Bone marrow (tissue), 2 donors: ENCODE measurements around the gene CLDN10.

ENCODE experiments used
- DNase-seq, 2 donors: peaks; one replicate each; lab custom pipeline; 2025; lab: John Stamatoyannopoulos, UW

CLDN10 gene

DNA sequence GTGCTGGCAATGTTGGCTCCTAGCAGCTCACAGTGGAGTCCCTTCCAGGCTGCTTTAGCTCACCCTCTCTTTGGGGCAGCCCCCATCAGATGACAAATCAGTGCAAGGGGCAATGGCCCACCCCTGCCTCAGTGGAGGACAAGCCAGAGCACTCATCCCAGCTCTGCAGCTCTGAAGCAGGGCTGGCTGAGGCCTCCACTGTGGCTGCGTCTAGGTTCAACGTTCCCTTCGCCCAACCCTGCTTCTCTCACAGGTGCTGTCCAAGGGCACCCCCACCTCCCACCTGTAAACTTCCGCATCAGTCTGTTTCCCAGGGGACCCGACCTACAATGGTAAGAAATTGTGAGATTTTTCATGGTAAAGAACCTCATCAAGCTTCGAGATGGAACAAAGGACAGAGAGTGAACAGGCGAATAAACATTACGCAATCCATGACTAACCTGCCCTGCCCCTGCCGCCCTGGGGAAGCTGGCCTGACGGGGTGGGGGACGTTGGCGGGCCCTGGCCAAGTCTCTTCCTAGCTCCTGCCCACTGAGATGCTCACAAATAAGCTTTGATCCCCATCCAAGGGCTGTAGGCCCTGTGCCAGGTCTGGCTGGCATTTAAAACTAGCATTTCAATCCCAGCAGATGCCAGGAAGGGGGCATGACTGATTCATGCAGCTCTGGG lies 51.5 kb downstream of the CLDN10 start:
- DNase-seq = no peak

DNA sequence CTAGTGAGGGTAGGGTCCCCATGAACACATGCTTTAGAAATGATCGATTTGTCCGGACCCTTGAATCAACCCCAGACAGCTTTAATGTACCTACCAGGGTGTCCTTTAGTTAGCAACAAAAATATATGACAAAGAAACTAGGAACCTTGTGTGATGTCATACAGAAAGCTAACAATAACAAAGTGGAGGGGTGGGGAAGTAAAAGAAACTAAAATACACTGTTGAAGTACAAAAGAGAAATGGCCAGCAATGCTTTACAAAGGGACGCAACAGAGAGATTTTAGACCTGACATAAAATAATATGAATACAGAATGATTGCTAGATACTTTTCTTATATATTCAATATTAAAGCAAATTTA lies 52.0 kb downstream of the CLDN10 start:
- no peak for DNase-seq

DNA sequence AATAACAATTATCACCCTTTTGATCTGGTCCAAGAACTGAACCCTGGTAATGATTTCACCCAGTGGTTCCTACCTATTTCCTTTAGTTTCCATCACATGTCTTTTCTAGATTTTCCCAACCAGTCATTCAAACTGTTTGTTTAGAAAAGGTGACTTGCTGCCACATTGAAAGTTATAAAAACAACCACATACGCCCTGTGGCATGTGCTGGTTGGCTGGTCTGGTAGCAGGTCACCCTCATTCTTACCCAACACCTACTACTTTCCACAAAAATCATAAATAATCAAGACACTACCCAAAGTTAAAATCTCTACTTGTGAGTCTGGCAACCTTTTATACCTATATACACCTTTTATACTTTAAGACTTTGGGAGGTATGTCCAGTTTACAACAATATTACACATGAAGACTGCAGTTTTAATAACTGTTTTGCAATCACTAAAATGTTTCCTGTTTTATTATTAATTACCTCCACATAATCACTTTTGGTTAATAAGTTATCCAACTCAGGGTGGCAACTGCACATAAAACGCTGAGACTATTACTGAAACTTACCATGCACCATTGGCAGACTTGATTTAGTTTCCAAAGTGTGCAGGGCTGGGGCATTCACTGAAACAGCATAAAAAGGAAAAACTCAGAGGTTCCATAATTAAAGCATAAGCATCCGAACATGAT lies 53.1 kb downstream of the CLDN10 start:
- DNase-seq = no peak

DNA sequence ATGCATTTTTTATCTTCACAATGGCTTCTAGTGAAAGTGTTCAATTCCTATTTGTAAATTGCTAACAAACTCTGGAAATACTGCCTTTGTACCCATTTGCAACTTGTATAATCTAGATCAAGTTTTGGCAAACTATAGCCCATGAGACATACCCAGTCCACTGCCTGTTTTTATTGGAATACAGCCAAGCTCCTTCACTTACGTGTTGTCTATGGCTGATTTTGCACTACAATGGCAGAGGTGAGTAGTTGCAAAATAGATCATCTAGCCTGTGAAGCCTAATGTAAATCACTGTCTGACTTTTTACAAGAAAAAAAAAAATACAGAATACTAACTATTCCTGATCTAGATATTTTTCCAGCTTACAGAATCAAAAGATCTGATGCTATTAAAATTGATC lies 54.8 kb downstream of the CLDN10 start:
- DNase-seq = no peak

DNA sequence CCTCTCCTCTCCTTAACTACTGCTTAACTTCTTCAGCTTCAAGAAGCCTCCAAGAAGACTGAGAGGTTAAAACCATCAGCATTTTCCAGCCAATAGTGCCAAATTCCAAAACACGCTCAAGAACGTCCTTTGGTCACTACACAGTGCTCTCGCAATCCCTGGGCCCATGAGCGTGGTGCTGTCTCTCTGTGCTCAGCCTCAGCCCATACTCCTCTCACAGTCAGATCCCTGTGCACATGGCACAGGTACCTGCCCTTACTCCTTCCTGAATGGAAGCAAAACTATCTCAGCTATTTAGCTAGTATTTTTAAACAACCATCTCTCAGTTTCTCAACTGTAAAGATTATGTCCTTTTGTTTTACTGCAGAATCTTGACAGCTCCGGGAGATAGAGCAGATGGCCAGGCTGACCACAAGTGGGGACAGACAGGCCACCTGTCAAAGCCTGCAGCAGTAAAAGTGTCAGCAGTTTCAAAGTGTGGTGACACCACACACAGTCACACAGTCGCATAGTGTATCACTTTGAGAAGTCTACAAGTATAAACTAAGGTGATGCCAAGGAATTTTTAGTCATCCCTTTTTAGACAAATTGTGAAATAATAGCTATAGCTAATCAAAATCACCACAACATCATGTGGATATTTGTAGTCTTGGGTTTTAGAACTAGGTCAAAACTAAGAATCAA lies 56.3 kb downstream of the CLDN10 start:
- no peak for DNase-seq

DNA sequence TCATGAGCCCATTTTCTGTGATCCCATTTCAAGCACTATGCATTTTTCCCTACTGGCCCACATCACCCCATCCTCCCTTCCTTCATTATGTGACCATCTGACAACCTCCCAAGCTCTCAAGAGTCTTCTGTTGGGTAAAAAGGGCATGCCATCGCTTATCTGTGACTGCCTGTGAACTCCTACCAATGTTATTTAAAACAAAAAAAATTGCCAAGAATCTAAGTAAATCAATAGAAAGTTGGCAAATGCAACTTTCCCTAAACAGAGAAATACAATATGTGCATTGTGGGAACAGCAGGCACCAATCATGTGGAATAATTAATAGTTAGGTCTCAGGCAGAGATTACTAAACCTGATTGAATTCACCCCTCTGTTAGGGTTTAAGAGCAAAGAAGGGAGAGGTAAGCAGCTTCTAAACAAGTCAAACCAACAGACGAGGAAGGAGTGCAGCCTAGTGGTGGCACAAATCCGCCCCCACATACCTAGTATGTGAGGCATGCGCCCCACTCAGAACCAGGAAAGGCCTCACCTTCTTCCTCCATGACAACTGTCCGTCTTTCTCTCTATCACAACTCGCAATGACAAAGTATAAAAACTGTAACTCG lies 62.2 kb downstream of the CLDN10 start:
- no peak for DNase-seq

DNA sequence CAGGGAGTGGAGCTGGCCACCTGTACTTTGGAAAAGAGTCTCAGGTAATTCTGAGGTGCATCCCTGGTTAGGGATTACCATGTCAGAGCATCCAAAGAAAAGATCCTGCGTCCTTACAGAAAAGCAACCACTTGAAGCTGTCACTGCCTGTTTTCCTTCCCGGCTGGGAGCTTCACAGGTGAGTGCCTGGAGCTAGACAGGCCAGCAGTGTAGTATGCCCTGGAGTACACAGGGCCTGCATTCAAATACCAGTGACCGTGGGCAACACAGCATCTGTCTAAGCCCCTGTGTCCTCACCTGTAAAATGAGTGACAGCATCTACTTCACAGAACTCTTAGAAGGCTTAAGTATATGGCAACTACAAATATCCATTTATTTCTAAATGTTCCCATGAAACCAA lies 63.0 kb downstream of the CLDN10 start:
- DNase-seq = no peak

DNA sequence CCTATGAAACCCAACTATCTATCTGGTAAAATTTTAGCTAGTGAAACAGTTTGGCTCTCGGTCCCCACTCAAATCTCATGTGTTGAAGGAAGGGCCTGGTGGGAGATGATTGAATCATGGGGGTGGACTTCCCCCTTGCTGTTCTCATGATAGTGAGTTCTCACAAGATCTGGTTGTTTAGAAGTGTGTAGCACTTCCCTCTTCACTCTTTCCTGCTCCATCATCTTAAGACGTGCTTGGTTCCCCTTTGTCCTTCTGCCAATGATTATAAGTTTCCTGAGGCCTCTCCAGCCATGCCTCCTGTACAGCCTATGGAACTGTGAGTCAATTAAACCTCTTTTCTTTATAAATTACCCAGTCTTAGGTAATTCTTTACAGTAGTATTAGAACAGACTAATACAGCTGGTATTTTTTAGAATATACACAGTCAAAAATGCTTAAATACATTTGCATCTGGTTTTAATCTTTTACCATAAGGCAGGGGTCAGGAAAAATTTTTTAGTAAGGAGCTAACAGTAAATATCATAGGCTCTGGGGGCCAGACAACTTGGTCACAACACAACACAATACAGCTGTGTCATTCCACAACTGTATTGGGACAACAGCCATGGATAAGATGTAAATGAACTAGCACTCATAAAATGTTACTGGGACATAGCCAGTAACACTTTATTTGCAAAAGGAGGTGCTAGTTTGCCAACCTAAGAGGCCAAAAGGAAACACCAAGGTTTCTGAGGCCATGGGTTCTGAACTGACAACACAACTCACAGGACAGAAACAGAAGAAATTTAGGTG lies 67.7 kb downstream of the CLDN10 start:
- no peak for DNase-seq

DNA sequence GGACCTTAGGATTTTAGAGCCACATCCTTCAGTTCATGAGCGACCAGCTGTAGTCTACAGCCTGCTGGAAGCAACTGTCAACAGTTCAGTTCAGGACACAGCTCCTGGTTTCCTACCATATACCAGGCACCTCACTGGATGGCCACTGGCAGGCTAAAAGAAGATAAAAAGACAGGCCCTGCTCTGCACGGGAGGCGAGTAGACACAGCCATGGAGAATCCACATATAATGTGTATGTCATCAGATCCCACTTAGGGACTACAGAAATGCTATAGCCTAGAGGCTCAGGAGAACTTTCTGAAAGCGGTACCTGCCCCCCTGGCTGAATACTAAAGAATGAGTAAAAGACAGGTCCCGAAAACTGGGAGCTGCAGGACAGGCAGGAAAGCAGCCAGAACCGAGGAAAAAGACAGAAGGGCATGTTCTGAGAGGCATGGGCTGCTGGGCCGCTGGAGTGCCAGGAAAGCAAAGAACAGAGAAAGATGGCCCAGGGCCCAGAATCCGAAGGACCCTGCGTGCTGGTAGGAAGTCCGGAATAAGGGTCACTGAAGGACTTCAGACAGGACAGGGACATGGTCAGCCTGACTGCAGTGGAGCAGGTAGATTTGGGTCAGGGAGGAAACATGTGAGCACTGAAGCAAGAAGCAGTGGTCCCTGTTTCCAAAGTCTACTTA lies 68.4 kb downstream of the CLDN10 start:
- DNase-seq = no peak

DNA sequence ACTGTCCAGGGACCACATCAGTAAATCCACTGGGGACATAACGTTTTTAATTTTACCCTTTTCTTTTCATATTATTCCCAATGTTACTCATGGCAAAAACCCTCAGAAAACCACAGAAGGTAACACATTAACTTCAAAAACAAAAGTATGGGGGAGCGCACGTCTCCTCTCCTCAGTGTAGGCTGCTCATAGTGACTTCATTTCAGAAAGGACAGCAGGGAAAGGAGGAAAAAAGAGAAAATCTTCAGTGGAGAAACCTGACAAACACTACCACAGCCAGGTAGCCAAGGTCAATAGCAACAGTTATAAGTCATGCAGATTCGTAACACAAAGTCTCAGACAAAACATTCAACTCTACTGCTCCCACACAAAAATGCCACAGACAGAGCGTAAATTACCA lies 70.6 kb downstream of the CLDN10 start:
- DNase-seq = no peak

DNA sequence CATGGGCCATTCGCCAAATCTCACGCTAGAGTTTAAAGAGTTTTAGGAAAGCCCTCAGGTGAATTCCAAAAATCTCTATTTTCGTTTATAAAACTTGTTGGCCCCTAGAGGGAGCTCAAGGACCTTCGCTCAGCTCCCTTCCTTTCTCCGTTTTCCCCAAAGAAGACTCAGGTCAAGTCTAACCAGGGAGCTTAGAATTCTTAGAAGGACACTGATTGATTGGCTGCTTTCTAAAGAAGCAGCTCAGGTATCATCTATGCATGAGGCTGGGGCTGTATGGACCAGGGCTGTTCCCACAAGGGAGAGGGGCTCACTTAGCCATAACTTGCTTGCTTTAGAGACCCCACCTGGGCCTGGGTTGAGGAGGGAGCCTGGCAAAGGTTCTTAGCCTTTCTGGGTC lies 71.5 kb downstream of the CLDN10 start:
- DNase-seq = no peak

DNA sequence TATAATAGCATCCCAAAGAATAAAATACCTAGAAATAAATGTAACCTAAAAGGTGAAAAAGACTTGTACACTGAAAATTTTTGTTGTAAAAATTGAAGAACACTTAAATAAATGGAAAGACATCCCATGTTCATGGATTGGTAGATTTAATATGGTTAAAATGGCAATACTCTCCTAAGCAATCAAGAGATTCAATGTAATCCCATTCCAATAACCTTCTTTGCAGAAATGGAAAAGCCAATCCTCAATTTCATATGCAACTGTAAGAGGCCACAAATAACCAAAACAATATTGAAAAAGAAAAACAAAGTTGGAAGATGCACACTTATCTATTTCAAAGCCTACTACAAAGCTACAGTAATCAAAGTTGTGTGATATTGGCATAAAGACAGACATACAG lies 74.2 kb downstream of the CLDN10 start:
- DNase-seq = no peak

DNA sequence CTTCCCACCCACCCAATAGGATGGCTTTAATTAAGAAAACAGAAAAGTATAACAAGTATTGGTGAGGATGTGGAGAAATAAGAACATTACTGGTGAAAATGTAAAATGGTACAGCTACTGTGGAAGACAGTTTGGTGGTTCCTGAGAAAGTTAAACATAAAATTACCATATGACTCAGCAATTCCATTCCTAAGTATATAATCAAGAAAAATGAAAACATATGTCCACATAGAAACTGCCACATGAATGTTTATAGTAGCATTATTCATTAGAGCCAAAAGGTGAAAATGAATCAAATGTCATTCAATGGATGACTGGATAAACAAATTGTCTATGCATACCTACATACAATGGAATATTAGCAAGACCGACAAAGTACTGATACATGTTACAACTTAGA lies 75.1 kb downstream of the CLDN10 start:
- DNase-seq = no peak

DNA sequence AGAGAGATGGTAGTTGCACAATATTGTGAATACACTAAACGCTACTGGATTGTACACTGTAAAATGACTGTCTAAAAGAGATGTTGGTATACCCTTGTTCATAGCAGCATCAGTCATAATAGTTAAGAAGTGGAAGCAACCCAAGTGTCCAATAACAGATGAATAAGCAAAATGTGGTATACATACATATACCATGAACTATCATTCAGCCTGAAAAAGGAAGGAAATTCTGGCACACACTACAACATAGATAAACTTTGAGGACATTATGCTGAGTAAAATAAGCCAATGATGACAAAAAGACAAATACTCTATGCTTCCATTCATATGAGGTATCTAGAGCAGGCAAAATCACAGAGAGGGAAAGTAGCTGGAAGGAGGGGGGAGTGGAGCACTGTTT lies 76.0 kb downstream of the CLDN10 start:
- no peak for DNase-seq

DNA sequence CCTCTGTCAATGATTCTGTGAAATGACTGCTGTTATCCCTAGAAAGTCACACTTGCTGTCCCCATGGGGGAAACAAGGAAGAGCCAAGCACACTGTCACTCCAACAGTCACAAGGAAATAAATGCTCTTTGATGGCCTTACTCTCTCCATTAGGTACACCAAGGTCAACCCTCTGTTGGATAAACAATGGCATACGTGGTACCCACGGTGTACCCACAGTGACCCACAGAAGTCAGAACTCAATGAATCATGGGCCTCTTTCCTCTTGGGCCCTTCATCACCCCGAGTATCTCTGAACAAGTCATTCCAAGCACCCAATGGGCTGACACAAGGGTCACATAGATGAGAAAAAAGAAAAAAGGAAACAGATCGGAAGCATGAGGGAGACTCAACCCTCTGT lies 76.6 kb downstream of the CLDN10 start:
- DNase-seq = no peak
